Sigmoid colon (tissue), 7 donors: ENCODE measurements around the gene CCDC80. TPM values are rescaled to one million over a fixed set of nuclear protein-coding genes. Genes with fewer than 3 reads are reported as not detected.
"Not testable (repeated sequence)": the region's sequence is repeated elsewhere in the genome, so short reads cannot be mapped to it uniquely, and the experiment has no call there.

ENCODE experiments used
- DNase-seq: peaks from one replicate; pipeline ENCODE4 v3.0.0-alpha.2; 2019
- H3K27ac ChIP-seq, 4 donors: fragments of 200-600 bp; sonication (generic); one replicate each; pipeline ENCODE4 v1.5.1; 2016 to 2019; ENCODE audit warnings: mild to moderate bottlenecking in 1 of 4
- H3K27me3 ChIP-seq, 3 donors: fragments of 200-600 bp; sonication (generic); one replicate each; pipeline ENCODE4 v1.5.1; 2019; ENCODE audit warnings: mild to moderate bottlenecking in 1 of 3
- H3K36me3 ChIP-seq, 4 donors: fragments of 200-600 bp; sonication (generic); one replicate each; pipeline ENCODE4 v1.5.1; 2016 to 2019
- H3K4me1 ChIP-seq, 4 donors: fragments of 200-600 bp; sonication (generic); one replicate each; pipeline ENCODE4 v1.5.1; 2017 to 2019
- H3K4me3 ChIP-seq, 4 donors: fragments of 200-600 bp; sonication (generic); one replicate each; pipeline ENCODE4 v1.5.1; 2017 to 2019; ENCODE audit warnings: mild to moderate bottlenecking in 2 of 4, moderate library complexity in 1 of 4
- H3K9me3 ChIP-seq, 4 donors: fragments of 200-600 bp in 3 of 4; sonication (generic) in 3 of 4; one replicate each; pipeline versions ENCODE4 v1.5.1 to v1.6.1; 2013 to 2019
- EP300 ChIP-seq, 4 donors: sonication (generic); formaldehyde crosslinking; IDR thresholded peaks; one replicate each; pipeline ENCODE4 v1.6.1; 2017; ENCODE audit warnings: antibody characterized with exemption in 4 of 4
- POLR2A ChIP-seq, 2 donors: fragments of 450-650 bp; IDR thresholded peaks; one replicate each; pipeline ENCODE4 v1.6.1; 2016; ENCODE audit warnings: antibody characterized with exemption in 2 of 2, mild to moderate bottlenecking in 2 of 2, moderate library complexity in 2 of 2
- POLR2AphosphoS5 ChIP-seq, 4 donors: sonication (generic); formaldehyde crosslinking; IDR thresholded peaks; one replicate each; pipeline ENCODE4 v1.6.1; 2017; ENCODE audit warnings: antibody characterized with exemption in 4 of 4
- WGBS, 2 donors: extraction: QIAGEN DNeasy Blood & Tissue Kit; methylation state at CpG; one replicate each; pipeline ENCODE4 v1.1.7; 2013; 5-methylcytosine and 5-hydroxymethylcytosine counted together
- intact Hi-C: fragments of 100-400 bp; cut with DNase I; formaldehyde crosslinking; loops from one replicate; pipeline ENCODE4 v1.15.1; 2023
- polyA plus RNA-seq, 3 donors: library from polyadenylated mRNA; stranded (reverse); fragments of 200-250 nt; gene quantifications; one replicate each; pipeline ENCODE4 v1.2.3, GENCODE V29; 2013
- total RNA-seq, 4 donors: library from RNA; depleted of rRNA; stranded (reverse); fragments of >200 nt; gene quantifications; one replicate each; pipeline ENCODE4 v1.1.0, GENCODE V29; 2016
- TF ChIP-seq, protein P1 (sequence below), 4 experiments: fragments of 450-650 bp in 3 of 4; fragments of 200-600 bp in 1 of 4; IDR thresholded peaks; one replicate each; pipeline ENCODE4 v1.5.1; 2016 to 2019; ENCODE audit warnings: antibody characterized with exemption in 4 of 4, mild to moderate bottlenecking in 3 of 4, moderate library complexity in 2 of 4
- donor health status: healthy with polysubstance abuse.
- donor health status: Bipolar disorder and iron deficiency.
- donor health status: healthy.

Gene CCDC80
- total and polyA plus RNA-seq, 7 donors, result 1.8 to 201 (median 30.0) TPM

DNA sequence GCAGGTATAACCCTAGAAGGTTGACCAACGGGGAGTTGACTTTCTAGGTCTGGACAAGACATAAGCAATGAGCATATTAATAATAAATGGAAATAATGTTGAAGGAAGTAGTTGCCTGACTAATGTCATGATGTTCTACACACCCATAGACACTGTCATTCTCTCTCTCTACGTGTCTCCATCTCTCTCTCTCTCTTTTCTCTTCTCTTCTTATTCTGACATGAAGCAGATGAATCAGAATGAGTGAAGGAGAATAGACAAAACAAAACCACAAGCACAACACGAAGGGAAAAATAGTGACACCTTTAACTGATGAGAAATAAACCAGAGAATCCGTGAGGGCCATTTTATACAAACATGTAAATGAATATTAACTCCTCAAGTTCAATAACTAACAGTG lies 26.7 kb upstream of the CCDC80 start:
- H3K27ac ChIP-seq, result no peak overlapping the region
- H3K36me3 ChIP-seq, result no peaks in the 10 kb centered on the region
- H3K4me3 ChIP-seq, result no peak overlapping the region
- H3K4me1 ChIP-seq, result peaks cover 0 to 14% (median 13%) of the 10 kb centered on the region in 4 donors
- no peak for DNase-seq
- WGBS, 2 donors, result 64 to 76% methylated on average over 4 of the region's 4 CpGs
- no peak for TF ChIP-seq EP300 (IDR thresholded peaks at IDR 0.05)
- no peak for TF ChIP-seq POLR2A (IDR thresholded peaks at IDR 0.05)
- TF ChIP-seq, protein P1, sequence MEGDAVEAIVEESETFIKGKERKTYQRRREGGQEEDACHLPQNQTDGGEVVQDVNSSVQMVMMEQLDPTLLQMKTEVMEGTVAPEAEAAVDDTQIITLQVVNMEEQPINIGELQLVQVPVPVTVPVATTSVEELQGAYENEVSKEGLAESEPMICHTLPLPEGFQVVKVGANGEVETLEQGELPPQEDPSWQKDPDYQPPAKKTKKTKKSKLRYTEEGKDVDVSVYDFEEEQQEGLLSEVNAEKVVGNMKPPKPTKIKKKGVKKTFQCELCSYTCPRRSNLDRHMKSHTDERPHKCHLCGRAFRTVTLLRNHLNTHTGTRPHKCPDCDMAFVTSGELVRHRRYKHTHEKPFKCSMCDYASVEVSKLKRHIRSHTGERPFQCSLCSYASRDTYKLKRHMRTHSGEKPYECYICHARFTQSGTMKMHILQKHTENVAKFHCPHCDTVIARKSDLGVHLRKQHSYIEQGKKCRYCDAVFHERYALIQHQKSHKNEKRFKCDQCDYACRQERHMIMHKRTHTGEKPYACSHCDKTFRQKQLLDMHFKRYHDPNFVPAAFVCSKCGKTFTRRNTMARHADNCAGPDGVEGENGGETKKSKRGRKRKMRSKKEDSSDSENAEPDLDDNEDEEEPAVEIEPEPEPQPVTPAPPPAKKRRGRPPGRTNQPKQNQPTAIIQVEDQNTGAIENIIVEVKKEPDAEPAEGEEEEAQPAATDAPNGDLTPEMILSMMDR (IDR thresholded peaks at IDR 0.05), result no peak
- TF ChIP-seq POLR2AphosphoS5 (IDR thresholded peaks at IDR 0.05), result no peak
- intact Hi-C loops, result no loop called here
- no peaks in the 10 kb centered on the region for H3K9me3 ChIP-seq
- no peaks in the 10 kb centered on the region for H3K27me3 ChIP-seq

DNA sequence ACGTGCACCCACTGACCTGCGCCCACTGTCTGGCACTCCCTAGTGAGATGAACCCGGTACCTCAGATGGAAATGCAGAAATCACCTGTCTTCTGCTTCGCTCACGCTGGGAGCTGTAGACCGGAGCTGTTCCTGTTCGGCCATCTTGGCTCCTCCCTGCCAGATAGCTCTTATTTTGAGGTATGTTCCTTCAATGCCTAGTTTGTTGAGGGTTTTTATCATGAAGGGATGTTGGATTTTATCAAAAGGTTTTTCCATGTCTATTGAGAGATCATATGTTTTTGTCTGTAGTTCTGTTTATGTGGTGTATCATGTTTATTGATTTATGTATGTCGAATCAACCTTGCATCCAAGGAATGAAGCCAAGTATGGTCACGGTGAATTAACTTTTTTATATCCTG lies 24.1 kb upstream of the CCDC80 start:
- DNase-seq, H3K27ac ChIP-seq, intact Hi-C loops, H3K4me3 ChIP-seq, H3K9me3 ChIP-seq, H3K36me3 ChIP-seq, H3K27me3 ChIP-seq, H3K4me1 ChIP-seq: not testable (repeated sequence)
- 93 to 97% methylated on average over 7 of the region's 9 CpGs for WGBS, 2 donors

DNA sequence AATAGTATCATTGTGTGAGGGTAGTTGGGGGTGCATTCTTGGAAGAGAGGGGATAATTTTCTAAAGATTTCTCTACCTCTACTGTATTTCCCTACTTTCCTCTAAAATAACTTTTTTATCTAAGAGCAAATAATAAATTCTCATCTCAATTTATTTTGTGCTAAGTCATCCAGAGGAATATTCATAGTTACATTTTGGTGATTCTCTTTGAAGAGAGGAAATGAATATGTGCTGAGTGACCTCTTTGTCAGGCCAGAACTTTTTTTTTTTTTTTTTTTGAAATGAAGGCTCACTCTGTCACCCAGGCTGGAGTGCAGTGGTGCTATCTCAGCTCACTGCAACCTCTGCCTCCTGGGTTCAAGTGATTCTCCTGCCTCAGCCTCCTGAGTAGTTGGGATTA lies 15.1 kb upstream of the CCDC80 start:
- TF ChIP-seq, protein P1 (IDR thresholded peaks at IDR 0.05), result no peak
- TF ChIP-seq EP300 (IDR thresholded peaks at IDR 0.05), result no peak
- no peak for TF ChIP-seq POLR2AphosphoS5 (IDR thresholded peaks at IDR 0.05)
- TF ChIP-seq POLR2A (IDR thresholded peaks at IDR 0.05), result no peak

DNA sequence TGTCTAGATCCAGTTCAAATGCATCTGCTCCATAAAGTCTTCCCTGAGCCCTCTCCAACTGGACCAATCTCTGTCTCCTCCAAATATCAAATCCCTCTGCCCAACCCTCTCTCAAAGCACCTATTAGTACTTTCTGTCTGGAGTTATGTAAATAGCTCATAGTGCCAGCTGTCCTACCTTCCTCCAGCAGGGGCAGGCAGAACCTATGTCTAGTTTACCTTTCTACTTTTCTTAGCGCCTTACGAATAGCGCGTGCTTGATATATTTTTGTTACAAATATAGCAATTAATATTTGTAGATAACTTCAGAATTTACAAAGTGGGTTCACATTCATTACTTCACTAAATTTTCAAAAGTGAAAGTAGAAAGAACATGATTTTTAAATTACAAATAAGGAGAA lies 14.0 kb upstream of the CCDC80 start:
- peak overlapping the region in 3 of 4 donors; percentile 61 to 66 (median 66) for H3K27ac ChIP-seq
- intact Hi-C loops, result no loop called here
- 96 to 97% methylated on average over 4 of the region's 4 CpGs for WGBS, 2 donors

More for the DNA sequence above, 15.1 kb upstream of the CCDC80 start:
- H3K4me3 ChIP-seq, result no peak overlapping the region
- no peaks in the 10 kb centered on the region for H3K27me3 ChIP-seq
- H3K36me3 ChIP-seq, result no peaks in the 10 kb centered on the region
- H3K9me3 ChIP-seq, result no peaks in the 10 kb centered on the region
- intact Hi-C loops, result no loop called here
- no peak overlapping the region for H3K27ac ChIP-seq
- H3K4me1 ChIP-seq, result peaks cover 0 to 26% (median 17%) of the 10 kb centered on the region in 4 donors
- DNase-seq, result no peak

DNA sequence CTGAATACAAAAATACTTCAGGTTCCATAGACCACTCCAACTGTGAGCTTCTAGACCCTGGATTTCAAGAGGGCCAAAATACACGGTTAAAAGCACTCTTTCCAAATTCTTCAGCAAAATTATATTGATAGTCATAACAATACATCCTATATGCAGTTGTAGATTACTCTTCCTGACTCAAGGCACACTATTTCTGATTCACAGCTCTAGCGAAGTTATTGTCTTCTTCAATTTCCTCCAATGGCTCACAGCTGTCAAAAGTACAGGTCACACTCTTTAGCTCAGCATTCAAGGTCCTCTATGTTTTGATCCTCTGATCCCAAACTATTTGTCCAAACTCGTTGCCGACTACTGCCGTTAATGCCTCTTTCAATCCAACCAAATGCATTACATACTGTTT lies 13.5 kb upstream of the CCDC80 start:
- peaks cover 0 to 26% (median 17%) of the 10 kb centered on the region in 4 donors for H3K4me1 ChIP-seq
- no peaks in the 10 kb centered on the region for H3K9me3 ChIP-seq
- TF ChIP-seq POLR2A (IDR thresholded peaks at IDR 0.05) (no peak), EP300 (IDR thresholded peaks at IDR 0.05) (no peak), POLR2AphosphoS5 (IDR thresholded peaks at IDR 0.05) (no peak)
- H3K27ac ChIP-seq, result peak overlapping the region; percentile 2 to 66 (median 64)
- intact Hi-C loops, result no loop called here
- no peak for DNase-seq
- no peaks in the 10 kb centered on the region for H3K36me3 ChIP-seq
- no peak overlapping the region for H3K4me3 ChIP-seq
- WGBS, 2 donors, result 88% methylated on average over 5 of the region's 5 CpGs
- no peaks in the 10 kb centered on the region for H3K27me3 ChIP-seq

More for the DNA sequence above, 14.0 kb upstream of the CCDC80 start:
- peaks cover 0 to 26% (median 17%) of the 10 kb centered on the region in 4 donors for H3K4me1 ChIP-seq
- no peaks in the 10 kb centered on the region for H3K36me3 ChIP-seq
- TF ChIP-seq EP300 (IDR thresholded peaks at IDR 0.05), result no peak
- TF ChIP-seq POLR2AphosphoS5 (IDR thresholded peaks at IDR 0.05), result no peak
- TF ChIP-seq, protein P1 (IDR thresholded peaks at IDR 0.05), result no peak
- no peak for TF ChIP-seq POLR2A (IDR thresholded peaks at IDR 0.05)
- no peaks in the 10 kb centered on the region for H3K27me3 ChIP-seq
- no peaks in the 10 kb centered on the region for H3K9me3 ChIP-seq
- no peak for DNase-seq
- H3K4me3 ChIP-seq, result no peak overlapping the region

DNA sequence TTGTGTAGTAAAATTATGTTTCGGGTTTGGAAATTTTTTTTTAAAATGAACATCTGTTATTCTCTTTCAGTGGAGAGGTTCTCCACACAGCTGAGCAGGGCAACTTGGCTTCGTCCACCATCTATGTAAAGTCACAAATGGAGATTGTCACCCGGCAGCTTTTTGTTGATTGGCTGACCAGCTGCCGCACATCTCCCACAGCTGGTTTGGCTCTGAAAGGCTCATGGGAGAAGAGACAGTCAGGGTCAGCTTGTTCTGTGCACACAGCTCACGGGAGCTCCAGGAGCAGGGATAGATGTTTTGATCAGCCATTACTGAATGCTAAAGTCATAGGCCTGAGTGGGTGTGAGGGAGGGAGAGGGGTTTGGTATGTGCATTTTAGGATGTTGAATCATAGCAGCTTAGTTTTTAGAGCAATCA lies 12.9 kb upstream of the CCDC80 start:
- TF ChIP-seq POLR2AphosphoS5 (IDR thresholded peaks at IDR 0.05), result peak in 3 of 4 donors; percentile 36 to 62 (median 49)
- peak in 1 of 4 donors; percentile 28 for TF ChIP-seq EP300 (IDR thresholded peaks at IDR 0.05)
- TF ChIP-seq, protein P1 (IDR thresholded peaks at IDR 0.05), result no peak
- H3K36me3 ChIP-seq, result no peaks in the 10 kb centered on the region
- peak; percentile 83 for DNase-seq
- peaks cover 0 to 26% (median 17%) of the 10 kb centered on the region in 4 donors for H3K4me1 ChIP-seq
- H3K27me3 ChIP-seq, result no peaks in the 10 kb centered on the region
- intact Hi-C loops, result no loop called here
- H3K27ac ChIP-seq, result peak overlapping the region; percentile 2 to 66 (median 64)
- 81 to 86% methylated on average over 5 of the region's 5 CpGs for WGBS, 2 donors
- H3K9me3 ChIP-seq, result no peaks in the 10 kb centered on the region
- no peak overlapping the region for H3K4me3 ChIP-seq
